T1000 (cell line): Measurements from ENCODE around the gene UBE2C.

Experiments
- DNase-seq: peaks from one replicate; lab custom pipeline; 2025; ENCODE audit warnings: mixed read lengths; lab: John Stamatoyannopoulos, UW

Gene UBE2C

GRCh38 chr20:45859916-45860315, 47.5 kb downstream of the UBE2C start:
- no peak for DNase-seq

DNA sequence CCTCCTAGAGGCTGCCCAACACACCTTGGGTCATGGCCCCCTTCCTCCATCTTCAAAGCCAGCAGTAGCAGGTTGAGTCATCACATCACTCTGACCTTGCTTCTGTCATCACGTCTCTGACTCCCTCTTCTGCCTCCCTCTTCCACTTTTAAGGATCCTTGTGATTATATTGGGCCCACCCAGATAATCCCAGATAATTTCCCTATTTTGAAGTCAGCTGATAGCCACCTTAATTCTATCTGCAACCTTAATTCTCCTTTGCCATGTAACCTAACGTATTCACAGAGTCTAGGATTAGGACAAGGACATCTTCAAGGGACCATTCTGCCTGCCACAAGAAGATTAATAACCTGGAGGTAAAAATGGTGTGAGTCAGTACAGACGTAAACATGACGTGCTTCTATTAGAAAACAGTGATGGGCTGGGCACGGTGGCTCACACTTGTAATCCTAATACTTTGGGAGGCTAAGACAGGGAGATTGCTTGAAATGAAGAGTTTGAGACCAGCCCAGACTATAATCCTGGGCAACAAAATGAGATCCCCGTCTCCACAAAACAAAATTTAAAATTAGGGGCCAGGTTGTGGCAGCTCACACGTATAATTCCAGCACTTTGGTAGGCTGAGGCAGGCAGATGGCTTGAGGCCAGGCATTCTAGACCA, 48.2 kb downstream of the UBE2C start:
- DNase-seq, result no peak

GRCh38 chr20:45861221-45862075, 49.0 kb downstream of the UBE2C start:
- DNase-seq, result no peak

DNA sequence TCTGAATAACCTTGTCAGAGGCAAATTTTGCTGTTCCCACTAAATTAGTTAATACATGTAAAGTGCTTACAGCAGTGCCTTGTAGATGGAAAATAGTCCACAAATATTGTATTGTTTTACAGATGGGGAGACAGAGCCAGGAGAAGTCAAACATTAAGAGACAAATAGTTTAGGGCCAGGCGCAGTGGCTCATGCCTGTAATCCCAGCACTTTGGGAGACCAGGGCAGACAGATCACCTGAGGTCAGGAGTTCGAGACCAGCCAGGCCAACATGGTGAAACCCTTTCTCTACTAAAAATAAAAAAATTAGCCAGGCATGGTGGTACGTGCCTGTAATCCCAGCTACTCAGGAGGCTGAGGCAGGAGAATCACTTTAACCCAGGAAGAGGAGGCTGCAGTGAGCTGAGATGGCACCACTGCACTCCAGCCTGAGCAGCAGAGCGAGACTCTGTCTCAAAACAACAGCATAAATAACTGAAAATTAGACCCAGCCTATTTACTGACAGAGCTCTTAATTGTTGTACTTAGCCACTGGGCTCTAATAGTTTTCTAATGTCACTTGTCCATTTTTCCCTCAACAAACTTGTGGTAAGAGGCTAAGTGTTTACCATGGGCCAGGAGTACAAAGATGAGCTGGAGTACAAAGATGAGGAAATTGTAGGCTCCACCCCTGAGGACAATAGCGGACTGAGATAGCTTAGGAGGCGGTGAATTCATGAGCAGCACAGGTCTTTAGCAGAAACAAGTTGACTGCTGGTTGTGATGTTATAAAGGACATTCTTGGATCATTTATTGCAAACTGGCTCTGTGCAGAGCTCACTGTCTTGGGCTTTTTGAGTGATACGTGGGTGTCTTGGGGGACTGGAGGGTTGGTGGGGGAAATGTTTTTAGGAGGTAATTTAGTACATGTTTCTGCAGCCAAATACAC, 51.4 kb downstream of the UBE2C start:
- DNase-seq, result no peak

DNA sequence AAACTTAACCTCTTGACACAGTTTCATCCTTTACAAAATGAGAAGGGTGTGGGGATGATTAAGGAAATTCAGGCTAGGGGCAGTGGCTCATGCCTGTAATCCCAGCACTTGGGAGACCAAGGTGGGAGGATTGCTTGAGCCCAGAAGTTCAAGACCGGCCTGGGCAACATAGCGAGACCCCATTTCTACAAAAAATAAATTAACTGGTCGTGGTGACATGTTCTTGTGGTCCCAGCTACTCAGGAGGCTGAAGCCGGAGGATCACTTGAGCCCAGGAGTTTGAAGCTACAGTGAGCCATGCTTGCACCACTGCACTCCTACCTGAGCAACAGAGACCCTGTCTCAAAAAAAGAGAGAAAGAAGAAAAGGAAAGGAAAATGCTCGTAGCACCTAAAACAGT, 54.0 kb downstream of the UBE2C start:
- DNase-seq, result no peak
